ENCODE measurements around the gene PLS3.

The PLS3 gene

DNA sequence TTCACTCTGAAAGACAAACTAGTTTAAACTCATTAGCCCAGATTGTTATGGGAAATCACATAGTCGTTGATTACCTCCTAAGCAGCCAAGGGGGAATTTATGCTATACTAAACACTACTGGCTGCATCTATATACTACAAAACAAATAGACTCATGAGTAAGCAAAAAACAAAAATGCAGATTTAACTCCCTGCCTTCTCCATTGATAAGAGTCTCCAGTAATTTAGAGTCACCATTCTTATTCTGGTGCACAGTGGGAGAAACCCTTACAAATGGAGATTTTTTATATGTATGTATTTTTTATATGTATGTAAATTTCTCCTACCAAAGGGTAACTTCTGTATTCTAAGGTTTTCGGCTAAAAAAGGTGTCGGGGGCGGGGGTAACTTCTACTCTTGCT lies 126.6 kb downstream of the PLS3 start:
- in situ Hi-C loops (cut with MboI; ENCODE audit: low sequenced_read_pairs), result no loop called here

DNA sequence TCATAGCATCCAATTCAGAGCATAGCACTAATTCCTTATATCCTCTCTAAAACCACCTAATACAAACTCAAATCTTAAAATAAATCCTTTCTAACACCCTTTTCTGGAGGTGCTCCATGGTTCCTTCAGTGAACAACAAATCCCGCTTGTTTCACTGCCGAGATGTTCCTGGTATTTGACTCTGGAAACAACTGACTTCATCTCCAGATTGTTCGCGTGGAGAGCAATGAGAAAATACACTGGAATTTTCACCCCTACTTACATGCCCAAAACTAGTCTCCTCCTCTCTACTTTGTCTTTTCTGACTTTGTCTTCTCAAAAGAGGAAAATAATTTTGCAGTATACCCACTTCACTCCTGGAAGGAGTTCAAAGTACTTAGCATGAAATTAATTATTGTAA lies 129.0 kb downstream of the PLS3 start:
- in situ Hi-C loops (cut with MboI; ENCODE audit: low sequenced_read_pairs), result no loop called here

- in situ Hi-C loops (cut with MboI; ENCODE audit: low sequenced_read_pairs), result no loop called here
Observed at GRCh38 chrX:115690511-115691216, 129.7 kb downstream of the PLS3 start.

DNA sequence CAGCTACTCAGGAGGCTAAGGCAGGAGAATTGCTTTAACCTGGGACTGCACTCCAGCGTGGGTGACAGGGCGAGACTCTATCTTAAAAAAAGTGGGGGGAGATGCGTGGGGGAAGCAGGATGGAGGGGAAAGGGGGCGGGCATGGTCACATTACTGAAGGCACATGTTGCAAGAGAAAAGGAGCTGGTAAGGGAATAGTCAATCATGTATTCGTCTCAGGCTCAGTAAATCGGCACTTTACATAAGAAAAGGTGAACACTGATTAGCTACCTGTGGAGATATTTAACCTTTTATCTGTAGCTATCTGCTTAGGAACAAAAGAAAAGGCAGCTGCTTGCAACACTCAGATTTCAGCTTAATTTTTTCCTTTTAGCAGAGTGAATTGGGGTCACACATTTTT lies 132.5 kb downstream of the PLS3 start:
- in situ Hi-C loops (cut with MboI; ENCODE audit: low sequenced_read_pairs), result no loop called here

DNA sequence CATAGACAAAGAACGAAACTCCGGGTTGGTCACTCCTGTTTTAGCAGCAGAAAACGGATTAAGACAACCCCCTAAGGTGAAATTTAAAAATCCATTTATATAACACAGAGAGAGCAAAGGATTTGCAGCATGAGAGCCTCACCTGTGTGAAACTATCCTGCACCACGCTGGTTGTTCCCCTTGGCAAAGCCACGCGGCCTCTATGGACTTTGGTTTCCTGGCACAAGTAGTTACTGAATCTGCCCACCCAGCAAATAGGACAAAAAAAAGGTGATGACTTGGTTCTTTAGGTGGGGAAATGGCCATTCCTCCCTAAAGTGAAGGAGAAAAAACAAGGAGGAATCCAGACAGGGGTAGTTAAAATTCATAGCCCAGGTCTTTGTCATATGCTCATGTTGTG lies 133.1 kb downstream of the PLS3 start:
- in situ Hi-C loops (cut with MboI; ENCODE audit: low sequenced_read_pairs), result no loop called here

- in situ Hi-C loops (cut with MboI; ENCODE audit: low sequenced_read_pairs), result no loop called here
Observed at GRCh38 chrX:115696039-115696438, 135.1 kb downstream of the PLS3 start.

DNA sequence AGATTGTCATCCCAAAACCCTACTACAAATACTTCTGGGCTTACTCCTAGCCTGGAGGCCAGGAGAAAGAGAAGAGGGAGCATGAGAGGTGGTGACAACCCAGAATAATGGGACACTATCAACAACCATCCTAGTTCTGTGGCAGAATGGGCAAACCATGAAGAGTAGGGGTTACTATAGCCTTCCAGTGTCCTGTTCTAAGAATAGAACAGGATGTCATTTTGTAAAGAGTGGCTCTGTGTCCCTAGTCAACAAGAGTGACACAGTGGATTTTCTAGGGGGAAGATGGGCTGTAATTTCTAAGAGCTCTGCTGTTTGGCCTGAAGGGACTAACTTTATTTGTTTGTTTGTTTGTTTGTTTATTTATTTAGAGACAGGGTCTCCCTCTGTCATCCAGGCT lies 136.0 kb downstream of the PLS3 start:
- in situ Hi-C loops (cut with MboI; ENCODE audit: low sequenced_read_pairs), result no loop called here

- in situ Hi-C loops (cut with MboI; ENCODE audit: low sequenced_read_pairs), result no loop called here
Observed at GRCh38 chrX:115697806-115698205, 136.8 kb downstream of the PLS3 start.
